Activated CD8-positive, alpha-beta memory T cell treated with anti-CD3 and anti-CD28 coated beads, Interleukin-2, amount 50 U/mL, for 1 hour (primary cell): ENCODE data around the gene VASP.
A peak's percentile ranks its signal among the peaks of the same experiment; 100 is the strongest.

Source experiments
- DNase-seq: peaks from one replicate; pipeline ENCODE4 v3.0.0-alpha.2; 2020; ENCODE audit errors: extremely low read depth

Gene VASP

DNA sequence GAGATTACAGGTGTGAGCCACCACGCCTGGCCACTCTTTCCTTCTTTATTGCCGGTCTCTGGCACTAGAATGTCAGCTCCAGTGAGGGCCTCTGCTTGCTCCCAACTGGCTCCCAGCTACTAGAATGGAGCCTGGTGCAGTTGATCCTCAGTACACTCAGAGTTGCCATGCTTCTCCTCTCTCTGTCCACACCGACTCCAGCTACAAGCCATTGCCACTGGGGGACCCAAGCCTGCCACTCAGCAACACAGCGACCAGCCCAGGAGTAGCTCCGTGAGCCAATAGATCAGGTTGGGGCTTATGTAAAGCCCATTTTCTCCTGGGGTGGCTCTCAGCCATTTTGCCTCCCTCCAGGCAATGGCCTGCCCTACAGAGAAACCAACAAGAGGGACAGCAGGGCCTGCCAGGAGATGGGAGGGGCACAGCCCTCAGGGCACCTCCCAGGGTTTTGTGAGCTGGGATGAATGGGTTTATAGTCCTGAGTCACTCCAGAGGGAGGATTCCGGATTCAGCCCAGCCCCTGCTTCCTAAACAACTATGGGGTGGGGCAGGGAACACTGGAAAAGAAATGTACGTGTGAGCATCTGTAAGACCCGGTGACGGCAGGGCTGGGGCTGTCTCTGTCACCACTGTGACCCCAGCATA lies 40.8 kb downstream of the VASP start:
- no peak for DNase-seq

DNA sequence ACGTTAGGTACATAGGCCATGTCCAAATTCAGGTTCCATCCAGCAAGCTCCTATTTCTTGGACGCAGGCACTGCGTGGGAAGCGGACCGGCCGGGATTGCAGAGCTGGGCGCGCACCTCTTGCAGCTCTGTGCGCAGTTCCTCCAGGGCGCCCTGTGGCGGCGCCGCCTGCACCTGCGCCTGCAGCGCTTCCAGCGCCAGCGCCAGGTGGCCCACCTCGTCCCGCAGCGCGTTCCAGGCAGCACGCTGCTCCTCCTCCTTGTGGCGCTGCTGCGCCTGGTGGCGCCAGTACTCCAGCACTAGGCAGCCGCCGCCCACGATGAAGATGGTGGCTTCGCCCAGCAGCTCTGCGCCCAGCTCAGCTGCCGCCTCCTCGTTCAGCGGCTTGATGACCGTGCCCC lies 46.2 kb downstream of the VASP start:
- no peak for DNase-seq

DNA sequence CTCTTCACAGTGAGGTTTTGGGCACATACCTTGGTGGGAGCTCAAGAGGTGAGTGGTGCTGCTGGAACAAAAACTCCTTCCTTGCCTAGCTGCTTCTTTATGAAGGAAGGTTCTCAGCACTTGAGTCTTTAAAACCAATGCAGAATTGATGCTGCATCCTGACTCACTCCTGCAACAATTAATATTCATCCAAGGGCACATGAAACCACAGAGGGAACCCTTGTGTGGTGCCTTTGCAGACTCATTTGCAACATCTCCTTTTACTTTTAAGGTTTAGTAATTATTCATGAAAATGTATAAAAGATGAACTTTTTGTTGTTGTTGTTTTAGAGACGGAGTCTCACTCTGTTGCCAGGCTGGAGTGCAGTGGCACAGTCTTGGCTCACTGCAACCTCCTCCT lies 47.2 kb downstream of the VASP start:
- no peak for DNase-seq

DNA sequence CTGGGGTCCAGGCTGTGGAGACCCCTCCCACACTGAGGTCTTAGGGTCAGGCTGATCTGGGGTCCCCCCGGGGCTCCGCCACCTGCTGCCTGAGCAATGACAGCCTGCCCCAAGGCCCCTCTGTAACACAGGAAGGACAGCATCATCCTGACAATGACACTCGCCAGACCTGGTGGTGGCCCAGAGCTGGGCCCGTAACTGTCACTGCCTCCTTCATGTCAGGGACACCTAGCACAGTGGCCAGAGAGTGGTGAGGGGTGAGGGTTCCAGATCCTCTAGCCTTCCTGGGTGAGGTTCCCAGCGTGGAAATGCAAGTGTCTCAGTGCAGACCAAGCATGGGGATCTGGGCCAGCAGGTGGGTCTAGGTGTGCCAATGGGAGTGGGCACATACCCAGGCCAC lies 49.6 kb downstream of the VASP start:
- DNase-seq, result no peak

DNA sequence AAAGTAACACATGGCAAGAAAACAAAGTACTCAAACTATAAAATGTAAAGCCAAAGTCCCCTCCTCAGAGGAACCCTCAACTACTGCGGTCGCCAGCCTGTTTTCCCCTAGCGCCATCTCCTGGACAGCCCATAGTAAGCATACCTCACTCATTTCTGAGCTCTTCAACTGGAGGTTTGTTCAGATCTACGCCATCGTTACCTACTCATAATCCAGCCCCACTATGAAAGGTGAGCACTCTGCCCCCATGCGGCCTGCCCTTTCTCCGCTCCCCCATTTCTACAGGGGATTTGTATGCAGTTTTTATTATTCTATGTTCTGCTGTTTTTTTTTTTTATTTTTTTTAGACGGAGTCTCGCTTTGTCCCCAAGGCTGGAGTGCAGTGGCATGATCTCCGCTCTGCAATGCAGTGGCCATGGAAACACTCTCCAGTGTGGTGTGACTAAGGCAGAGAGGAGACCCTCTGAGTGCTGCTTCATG lies 51.2 kb downstream of the VASP start:
- DNase-seq, result peak; percentile 43

DNA sequence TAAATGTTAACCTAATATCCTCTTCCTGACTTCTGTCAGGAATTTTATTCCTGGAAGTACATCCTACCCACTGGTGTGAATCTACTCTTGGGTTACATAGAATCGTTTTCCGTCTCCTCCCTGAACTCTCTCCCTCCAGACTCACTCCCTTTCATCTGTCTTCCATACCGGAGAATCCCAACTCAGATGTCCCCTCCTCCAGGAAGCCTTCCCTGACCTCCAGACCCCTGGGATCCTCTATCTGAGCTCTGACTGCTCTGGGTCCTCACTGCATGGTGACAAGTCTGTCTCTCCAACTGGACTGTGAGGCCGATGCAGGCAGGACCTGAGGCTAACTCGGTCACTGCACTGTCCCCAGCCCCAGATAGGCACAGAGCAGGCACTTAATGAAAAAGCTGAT lies 52.8 kb downstream of the VASP start:
- no peak for DNase-seq

DNA sequence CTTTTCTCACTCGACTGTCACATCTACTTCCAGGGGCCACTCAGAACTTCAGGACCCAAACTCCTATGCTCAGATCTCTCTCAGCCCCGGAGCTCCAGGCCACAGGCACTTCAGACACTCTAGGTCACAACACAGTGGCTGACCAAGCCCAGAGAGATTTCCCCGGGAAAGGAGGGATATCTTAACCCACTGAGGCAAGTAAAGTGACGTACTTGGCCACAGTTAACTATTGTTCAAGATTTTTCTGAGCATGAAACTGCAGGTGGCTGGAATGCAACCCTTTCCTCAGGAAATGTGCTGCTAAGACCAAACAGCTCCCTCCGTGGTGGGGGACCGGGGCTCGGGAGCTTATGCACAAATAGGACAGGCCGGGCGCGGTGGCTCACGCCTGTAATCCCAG lies 53.4 kb downstream of the VASP start:
- DNase-seq, result no peak

DNA sequence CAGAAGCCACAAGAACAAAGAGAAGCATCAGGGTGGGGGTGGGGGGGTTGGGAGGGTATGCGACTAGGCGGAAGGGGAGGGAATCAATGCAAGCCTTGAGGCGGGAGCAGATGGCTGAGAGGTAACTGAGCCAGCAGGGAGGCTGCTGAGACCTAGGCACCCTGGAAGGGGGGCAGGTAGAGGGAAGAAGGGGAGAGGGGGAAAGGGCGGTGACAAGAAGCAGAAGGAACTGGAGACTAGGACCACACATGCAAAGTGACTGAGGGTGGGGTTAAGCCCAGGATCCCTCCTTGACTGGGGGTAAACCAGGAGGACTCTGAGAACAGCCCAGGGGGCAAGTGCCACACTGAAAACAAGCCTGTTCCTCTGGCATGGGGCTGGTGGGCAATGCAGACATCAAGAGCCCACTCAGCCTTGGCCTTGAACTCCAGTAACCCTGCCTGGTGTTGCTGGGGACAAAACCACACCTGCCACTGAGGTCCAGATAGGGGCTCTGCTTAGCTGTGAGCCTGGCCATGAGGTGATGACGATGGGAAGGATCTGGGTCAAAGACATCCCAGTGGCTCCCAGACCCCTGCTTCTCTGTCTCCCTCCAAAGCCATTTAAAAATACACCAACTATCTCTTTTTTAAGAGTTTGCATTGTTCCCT lies 57.0 kb downstream of the VASP start:
- DNase-seq, result no peak

DNA sequence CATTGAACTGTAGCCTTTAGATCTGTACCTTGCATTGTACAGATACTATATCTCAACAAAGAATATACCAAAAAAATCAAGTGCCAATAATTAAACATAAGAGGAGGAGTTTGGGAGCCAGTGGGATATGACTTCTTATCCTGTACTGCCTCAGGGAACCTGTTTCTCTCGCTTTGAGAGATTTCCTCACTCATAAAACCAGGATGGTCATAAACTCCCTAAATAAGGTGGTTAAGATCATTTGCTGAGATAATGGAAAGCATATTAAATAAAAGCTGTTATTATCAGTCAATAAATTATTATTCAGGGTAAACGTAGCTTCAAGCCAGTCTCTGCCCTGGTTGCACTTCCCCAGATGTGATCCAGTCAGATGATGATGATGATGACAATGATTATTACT lies 60.3 kb downstream of the VASP start:
- no peak for DNase-seq

DNA sequence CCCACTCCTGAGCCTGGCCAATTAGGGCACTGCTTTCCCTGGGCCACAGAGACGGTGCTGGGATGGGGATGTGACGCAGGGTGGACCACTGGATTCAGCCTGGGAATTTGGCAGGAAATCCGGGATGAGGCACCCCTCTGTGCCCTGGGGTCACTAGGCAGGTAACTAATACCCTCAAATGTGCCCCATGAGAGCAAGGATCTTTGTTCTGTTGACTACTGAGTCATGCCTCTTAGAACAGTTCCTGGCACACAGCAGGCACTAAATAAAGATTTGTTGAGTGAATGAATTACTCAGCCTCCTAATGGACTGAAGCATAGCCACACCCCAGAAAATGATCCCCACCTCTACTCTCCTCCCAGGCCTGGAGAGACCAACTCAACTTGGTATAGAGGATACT lies 61.5 kb downstream of the VASP start:
- no peak for DNase-seq

DNA sequence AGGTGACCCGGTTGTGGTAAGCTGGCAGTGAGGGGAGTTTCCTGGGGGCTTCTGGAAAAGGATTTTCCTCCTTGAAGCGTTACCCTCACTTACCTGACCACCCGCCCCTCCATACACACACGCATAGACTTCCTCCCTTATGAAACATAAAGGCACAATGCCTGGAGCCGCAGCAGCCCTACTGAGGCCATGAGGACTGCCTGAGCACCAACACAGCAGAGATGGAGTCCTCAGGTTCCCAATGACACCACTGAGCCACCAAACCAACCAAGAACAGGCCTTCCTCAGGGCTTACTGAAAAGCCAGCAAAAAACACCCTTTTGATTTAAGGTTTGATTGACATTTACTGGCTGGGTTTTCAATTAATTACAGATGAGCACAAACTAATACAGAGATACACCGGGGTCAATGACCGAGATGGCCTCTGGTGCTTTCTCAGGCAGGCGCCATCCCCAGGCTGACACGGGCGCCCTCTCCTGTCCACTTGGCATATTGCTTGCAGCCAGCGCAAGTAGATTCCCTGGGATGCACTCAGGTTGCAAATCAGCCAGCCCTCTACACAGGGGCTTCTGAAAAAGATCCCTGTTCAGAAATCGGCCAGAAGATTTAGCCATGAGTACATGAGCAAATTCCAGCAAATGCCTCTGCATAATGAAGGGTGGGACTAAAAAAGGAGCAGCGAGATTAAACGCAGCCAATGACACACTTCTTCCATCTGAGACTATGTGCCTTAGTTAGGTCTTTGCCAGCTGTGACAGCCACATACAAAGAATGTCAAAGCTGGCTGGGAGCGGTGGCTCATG lies 62.5 kb downstream of the VASP start:
- no peak for DNase-seq

DNA sequence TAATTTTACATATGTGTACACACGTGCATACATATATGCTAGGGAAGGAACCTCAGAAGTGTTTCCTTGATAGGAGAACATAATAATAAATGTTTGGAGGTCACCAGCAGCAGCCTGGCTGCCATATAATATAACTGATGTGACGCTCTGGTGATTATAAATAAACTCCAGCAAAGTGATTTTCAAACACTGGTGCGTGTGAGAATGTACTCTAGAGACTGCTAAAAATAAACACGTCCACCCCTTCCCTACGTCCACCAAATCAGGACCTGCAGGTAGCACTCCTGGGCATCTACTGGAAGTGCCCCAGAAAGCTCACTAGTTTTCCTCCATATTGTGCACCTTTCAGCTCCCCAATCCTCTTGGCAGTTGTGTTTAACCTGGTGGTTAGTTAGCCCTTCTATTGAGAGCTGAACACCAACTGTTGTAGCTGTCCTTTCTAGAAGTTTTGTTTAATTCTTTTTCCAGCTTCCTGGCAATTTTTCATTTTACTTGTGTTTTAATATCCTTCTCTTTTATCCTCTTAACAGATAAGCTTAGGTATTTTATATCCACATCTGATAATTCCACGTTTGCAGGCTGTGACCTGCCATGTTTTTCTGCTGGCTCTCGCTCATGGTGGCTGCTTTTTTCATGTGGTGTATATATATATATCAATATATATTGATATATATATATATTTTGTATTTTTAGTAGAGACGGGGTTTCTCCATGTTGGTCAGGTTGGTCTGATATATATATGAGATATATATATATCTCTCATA lies 64.4 kb downstream of the VASP start:
- no peak for DNase-seq

DNA sequence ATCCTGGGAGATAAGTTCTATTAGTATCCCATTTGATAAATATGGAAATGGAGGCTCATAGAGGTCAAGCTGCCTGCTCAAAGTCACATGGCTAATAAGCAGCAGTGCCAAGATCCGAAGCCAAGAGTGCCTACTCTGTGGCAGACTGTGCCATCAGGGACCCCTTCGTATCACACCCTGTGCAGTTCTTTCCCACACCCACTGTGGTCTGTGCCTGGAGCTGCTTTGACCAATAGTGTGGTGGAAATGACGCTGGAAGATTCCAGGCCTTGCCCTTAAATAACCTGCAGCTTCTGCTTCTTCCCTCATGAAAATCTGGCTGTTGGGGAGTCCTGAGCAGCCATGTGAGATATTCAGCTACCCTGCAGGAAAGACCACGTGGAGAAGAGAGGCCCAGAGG lies 67.2 kb downstream of the VASP start:
- no peak for DNase-seq

DNA sequence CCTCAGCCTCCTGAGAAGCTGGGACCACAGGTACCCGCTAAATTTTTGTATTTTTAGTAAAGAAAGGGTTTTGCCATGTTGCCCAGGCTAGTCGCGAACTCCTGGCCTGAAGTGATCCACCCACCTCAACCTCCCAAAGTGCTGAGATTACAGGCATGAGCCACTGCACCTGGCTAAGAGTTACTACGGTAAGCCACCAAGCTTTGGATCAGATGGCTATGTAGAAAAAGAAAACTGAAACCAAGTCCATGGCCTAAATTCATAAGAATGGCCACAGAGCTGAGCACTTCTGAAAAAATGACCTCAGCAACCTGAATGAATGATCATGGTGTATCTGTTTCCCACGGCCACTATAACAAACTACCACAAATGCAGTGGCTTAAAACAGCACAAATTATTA lies 67.9 kb downstream of the VASP start:
- no peak for DNase-seq
